8988T (cell line): ENCODE measurements around the gene TPX2.

Source experiments
- DNase-seq: peaks from one replicate; pipeline ENCODE4 v3.0.0; 2011

TPX2 gene

DNA sequence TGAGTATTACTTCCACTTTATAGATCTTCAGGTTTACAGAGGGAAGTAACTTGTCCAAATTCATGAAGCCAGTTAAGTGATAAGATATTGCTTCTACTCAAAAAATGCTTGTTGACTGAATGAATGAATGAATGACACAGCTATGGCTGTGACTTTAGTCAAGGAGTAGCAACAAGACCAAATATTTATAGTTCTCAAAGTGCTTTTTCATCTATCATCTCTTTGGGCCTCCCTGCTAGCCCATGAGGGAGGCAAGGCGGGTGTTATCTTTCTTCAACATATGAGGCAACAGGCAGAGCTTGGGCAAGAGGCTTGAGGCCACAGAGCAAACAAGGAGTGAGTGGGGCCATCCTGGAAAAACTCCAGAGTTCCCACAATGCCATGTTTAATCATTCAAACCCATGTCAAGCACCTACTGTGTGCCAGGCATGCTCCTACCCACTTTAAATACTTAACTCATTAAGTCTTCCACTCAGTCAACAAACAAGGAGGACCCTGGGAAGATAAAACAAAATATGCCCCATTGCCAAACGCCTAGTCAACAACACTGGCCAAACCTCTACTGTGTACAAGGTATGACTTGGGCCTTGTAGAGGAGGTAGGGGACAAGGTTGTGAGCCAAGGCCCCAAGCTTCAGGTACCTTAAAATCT lies 32.4 kb upstream of the TPX2 start:
- DNase-seq: no peak

- no peak for DNase-seq
These were observed 31.9 kb upstream of the TPX2 start for GRCh38 chr20:31707258-31707615.

- no peak for DNase-seq
These were observed 30.9 kb upstream of the TPX2 start for GRCh38 chr20:31707994-31708735.

DNA sequence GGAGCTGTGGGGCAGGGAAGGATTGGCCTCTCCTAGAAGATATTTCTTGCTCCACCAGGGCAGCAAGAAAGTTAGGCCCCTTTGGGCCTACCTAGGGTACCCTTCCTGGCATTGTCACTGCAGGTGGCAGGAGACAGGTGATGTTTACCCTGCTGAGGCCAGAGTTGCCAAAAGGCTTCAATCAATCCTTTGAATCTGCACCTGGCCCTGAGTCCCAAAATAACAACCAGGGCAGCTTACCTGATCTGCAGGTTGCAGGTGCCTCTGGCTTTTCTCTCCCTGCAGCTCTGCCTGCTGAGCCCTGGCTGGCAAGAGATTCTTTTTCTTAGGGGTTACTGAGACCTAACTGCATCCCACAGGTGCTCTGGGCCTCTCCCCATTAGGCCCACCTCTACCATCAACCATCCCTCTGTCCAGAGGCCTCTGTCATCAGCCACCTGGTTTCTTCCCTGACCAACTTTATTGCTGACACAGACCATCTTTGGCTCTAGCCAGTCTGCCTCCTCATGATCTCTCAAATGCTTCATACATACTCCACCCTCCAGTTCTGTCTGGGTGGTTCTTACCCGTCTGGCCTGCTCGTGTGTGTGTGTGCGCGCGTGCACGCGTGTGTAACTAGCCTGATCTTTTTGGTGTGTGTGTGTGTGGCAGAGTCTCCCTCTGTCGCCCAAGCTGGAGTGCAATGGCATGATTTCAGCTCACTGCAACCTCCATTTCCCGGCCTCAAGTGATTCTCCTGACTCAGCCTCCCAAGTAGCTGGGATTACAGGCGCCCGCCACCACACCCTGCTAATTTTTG lies 30.2 kb upstream of the TPX2 start:
- no peak for DNase-seq

DNA sequence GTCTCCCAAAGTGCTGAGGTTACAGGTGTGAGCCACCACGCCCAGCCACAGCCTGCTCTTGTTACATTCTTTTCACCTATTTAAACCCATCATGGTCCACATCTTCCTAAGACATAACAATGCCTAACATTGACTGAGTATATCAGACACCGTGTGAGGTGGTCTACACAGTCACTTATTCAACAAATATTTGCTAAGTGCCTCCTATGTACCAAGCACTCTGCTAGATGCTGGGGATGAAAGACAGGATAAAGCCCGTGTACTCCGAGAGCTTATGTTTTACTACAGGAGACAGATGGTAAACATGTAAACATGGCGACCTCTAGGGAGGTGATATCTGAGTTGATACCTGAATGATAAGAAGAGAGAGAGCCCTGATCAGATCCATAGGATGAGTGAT lies 29.2 kb upstream of the TPX2 start:
- DNase-seq: no peak

DNA sequence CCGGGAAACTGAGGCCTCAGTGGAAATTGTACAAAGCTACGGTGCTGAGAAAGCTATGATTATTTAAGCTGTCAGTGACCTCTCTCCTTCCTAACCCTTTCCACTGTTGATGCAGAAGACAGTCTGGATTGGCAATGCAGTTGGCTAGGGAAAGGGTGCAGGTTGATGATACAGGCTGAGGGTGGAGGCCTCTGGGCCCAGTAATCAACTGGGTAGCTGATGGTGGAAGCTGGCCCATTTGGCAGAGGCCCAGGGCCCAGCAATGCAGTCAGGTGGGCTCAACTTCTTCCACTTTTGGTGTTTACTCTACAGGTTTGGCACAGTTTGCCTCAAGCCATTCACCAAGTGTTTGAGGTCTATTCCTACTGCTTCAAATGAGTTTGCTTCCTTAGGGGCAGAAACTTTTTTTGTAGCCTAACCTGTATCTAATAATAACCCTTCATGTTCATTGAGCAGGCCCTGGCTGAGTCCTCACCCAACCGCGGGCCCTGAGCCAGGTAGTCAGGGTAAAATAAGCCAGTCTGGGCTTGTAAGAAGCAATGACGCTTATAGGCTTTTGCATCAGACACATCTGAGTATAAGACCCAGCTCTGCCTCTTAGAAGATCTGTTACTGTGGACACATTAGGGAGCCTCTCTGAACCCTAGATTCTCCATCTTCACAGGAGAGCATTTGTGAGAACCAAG lies 28.5 kb upstream of the TPX2 start:
- no peak for DNase-seq

DNA sequence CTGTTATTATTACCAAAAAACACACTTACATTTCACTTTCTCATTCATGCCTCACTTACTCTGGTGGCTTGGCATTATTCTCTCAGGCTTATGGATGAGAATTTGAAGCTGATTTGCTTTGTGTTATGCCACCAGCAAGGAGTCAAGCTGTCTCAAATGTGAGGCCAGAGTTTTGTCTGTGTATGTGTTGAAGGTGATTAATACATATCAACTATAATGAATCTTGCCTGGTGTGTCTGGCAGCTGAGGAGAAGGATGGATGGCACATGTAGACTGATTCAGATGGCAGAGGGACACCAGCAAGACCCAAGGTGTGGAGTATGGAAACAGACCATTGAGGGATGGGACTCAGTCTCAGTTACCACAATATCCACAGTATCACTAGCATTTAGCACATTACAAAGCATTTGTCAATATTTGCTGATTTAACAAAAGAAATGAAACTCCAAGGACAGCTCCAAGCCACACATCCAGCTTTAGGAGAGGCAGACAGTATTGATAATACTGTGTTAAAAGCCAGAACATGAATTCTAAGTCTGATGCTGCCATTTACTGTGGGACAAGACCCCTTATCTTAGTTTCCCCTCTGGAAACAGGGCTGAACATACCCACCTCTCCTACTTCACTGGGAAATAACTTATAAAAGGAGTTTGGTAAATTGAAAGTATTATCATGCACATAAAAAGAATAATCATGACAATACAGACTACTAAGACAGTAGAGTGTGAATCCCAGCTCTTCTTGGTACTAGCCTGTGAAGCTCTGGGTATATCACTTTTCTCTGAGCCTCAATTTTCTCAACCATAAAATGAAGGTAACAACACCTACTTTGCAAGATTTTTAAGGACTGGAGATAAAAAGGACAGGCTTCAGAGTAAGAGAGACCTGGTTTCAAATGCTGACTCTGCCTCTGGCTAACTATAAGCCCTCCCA lies 27.6 kb upstream of the TPX2 start:
- DNase-seq: no peak

GRCh38 chr20:31712112-31712553 lies 27.0 kb upstream of the TPX2 start:
- DNase-seq: no peak

- no peak for DNase-seq
These were observed 26.4 kb upstream of the TPX2 start for GRCh38 chr20:31712564-31713311.

- DNase-seq: peak; percentile 73
These were observed 25.5 kb upstream of the TPX2 start for GRCh38 chr20:31713312-31714273.

DNA sequence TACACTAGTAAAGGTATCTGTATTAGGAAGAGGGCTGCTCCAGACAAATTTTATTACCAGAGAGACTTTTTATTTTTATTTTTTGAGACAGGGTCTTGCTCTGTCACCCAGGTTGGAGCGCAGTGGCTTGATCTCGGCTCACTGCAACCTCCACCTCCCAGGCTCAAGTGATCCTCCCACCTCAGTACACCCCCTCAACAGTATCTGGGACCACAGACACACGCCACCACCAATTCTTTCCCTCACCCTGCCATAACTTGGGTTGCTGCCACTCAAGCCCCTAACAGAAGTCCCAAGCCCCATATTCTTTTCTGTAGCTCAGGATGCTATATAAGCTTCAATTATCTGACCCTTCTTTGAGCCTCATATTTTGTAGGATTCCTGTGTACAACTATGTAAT lies 23.3 kb upstream of the TPX2 start:
- no peak for DNase-seq

GRCh38 chr20:31716351-31716750 lies 22.7 kb upstream of the TPX2 start:
- DNase-seq: no peak

DNA sequence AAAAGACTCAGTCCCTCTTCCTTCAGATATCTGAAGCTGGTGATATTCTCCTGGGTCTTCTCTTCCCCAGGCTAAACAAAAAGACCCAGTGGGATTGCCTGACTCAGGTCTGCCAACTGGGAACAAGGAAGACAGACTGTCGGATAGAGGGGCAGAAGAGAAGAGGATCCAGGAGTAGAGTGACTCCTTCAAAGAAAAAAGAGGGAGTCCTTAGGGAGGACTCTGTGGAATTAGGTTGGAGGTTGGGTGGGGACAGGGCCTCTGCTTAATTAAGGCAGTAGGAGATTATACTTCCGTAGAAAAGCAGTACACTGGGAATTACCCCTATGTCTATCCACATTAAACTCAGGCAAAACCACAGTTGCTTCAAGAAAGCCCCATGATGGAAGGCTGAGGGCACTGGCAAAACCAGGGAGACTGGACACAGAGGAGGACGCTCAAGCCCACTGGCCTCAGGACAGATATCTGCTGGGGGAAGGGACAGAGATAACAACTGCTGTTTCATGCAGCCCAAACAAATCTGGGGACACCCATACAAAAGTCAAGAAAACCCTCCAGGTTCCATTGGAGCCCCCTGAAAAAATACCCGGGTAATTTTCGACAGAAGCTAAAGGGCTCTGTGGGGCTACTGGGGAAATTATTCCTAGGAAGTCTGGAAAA lies 22.1 kb upstream of the TPX2 start:
- DNase-seq: no peak

- no peak for DNase-seq
These were observed 21.4 kb upstream of the TPX2 start for GRCh38 chr20:31717478-31718201.

GRCh38 chr20:31718952-31719643 lies 20.0 kb upstream of the TPX2 start:
- no peak for DNase-seq

DNA sequence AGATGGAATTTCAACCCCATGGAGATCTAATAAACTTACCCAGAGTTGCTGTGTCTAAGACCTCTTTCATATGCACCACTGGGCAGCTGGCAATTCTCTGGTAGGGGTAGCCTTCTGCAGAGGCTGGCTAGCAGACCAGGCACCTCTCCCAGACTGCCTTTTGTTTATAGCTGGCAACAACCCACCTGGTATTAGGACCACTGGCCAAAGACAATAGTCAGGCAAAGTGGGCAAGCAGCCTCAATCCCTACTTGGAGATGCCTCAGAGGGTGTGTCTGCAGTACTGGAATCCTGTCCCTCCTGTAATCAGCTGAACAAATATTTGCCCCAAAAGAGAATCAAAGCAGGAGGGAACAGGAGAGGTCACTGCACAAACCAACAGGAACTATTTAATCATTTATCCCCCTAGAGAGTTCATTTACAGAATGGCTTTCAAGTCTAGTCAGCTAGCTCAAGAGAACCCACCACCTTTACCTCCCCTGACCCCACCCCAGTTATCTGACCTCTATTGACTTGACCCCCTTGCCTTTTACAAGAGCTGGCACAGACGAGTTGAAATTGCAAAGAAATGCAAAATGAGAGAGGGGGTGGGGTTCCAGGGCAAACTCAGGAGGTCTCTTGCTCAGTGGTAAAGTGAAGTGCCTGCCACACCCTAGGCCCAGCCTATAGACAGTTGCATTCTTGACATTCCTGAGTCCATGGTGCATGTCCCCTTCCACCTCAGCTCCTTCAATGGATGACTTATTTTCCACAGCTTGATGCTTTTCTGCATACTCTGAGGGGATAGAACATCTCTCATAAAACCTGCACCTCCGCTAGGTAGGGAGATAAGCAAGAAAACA lies 19.2 kb upstream of the TPX2 start:
- DNase-seq: no peak
